ENCODE results near the gene HSP90AB1.

- TF ChIP-seq CTCF (IDR thresholded peaks at IDR 0.05) (no peak), GATA2 (CRISPR knock-in tag; IDR thresholded peaks at IDR 0.05) (no peak), REST (IDR thresholded peaks at IDR 0.05; ENCODE audit: low read depth, low read length) (no peak), RCOR1 (IDR thresholded peaks at IDR 0.05; ENCODE audit: low read length) (no peak), FOXM1 (IDR thresholded peaks at IDR 0.05; ENCODE audit: low read depth) (no peak), GABPA (IDR thresholded peaks at IDR 0.05; ENCODE audit: low read depth) (no peak), FOXJ3 (CRISPR knock-in tag; IDR thresholded peaks at IDR 0.05) (no peak), USF1 (IDR thresholded peaks at IDR 0.05; ENCODE audit: borderline replicate concordance, low read depth) (no peak)
Observed at GRCh38 chr6:44298864-44299263, 52.0 kb downstream of the HSP90AB1 start.

Data from SK-N-SH (cell line).